22Rv1 (cell line): ENCODE data around the gene PGC.

Source experiments
- H3K27ac ChIP-seq: fragments of 450-650 bp; 2 replicates; pipeline ENCODE4 v1.5.1; 2017
- CTCF ChIP-seq: fragments of 450-650 bp; IDR thresholded peaks from 2 replicates; pipeline ENCODE4 v1.5.1; 2017; ENCODE audit warnings: mild to moderate bottlenecking
- ZFX ChIP-seq: fragments of 450-650 bp; IDR thresholded peaks from 2 replicates; pipeline ENCODE4 v1.6.1; 2017; ENCODE audit warnings: antibody characterized with exemption, borderline replicate concordance

The PGC gene

GRCh38 chr6:41726876-41727275 is 20.3 kb downstream of the PGC start:
- TF ChIP-seq ZFX (no peak), CTCF (no peak)
- no peak overlapping the region for H3K27ac ChIP-seq

GRCh38 chr6:41724586-41725501 is 22.4 kb downstream of the PGC start:
- no peak for TF ChIP-seq ZFX
- no peak for TF ChIP-seq CTCF
- no peak overlapping the region for H3K27ac ChIP-seq

- H3K27ac ChIP-seq, result no peak overlapping the region
- TF ChIP-seq CTCF, result no peak
- no peak for TF ChIP-seq ZFX
Measured at GRCh38 chr6:41724228-41724580, 23.0 kb downstream of the PGC start.

- no peak overlapping the region for H3K27ac ChIP-seq
- TF ChIP-seq ZFX, result no peak
- no peak for TF ChIP-seq CTCF
Measured at GRCh38 chr6:41723530-41724227, 23.5 kb downstream of the PGC start.

- no peak overlapping the region for H3K27ac ChIP-seq
- TF ChIP-seq CTCF (no peak), ZFX (no peak)
Measured at GRCh38 chr6:41722969-41723529, 24.1 kb downstream of the PGC start.

- H3K27ac ChIP-seq, result no peak overlapping the region
- TF ChIP-seq CTCF, result no peak
- TF ChIP-seq ZFX, result no peak
Measured at GRCh38 chr6:41721414-41721813, 25.8 kb downstream of the PGC start.

- H3K27ac ChIP-seq, result no peak overlapping the region
- no peak for TF ChIP-seq CTCF
- no peak for TF ChIP-seq ZFX
Measured at GRCh38 chr6:41720783-41721182, 26.4 kb downstream of the PGC start.
